ENCODE data around the gene RRP12.

DNA sequence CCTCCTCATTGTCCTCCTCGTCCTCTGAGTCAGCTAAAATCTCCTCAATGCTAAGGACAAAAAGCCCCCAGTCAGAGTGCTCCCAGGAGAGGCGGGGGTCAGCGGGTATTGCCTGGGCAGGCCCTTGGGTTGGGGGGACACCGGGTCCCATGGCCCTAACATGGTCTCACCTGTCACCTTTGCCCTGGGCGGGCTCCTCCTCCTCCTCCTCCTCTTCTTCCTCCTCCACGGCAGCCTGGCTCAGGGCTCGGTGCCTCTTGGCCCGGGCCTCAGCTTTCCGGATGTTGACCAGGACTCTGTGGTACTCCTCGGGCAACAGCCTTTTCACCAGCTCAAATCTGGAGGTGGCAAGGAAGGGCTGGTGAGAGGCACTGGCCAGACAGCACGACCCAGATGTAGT, 34.6 kb downstream of the RRP12 start:
- TF ChIP-seq FOXP2 (optimal IDR thresholded peaks at IDR 0.05; ENCODE audit: borderline replicate concordance, extremely low read depth, extremely low read length, insufficient read depth) (no peak), POLR2AphosphoS5 (IDR thresholded peaks at IDR 0.05; ENCODE audit: low read depth, low read length) (no peak), SIN3A (IDR thresholded peaks at IDR 0.05; ENCODE audit: borderline replicate concordance, insufficient read depth, low read length) (no peak), TAF1 (IDR thresholded peaks at IDR 0.05; ENCODE audit: borderline replicate concordance, insufficient read depth, low read length) (no peak)
- TF ChIP-seq, protein P1, sequence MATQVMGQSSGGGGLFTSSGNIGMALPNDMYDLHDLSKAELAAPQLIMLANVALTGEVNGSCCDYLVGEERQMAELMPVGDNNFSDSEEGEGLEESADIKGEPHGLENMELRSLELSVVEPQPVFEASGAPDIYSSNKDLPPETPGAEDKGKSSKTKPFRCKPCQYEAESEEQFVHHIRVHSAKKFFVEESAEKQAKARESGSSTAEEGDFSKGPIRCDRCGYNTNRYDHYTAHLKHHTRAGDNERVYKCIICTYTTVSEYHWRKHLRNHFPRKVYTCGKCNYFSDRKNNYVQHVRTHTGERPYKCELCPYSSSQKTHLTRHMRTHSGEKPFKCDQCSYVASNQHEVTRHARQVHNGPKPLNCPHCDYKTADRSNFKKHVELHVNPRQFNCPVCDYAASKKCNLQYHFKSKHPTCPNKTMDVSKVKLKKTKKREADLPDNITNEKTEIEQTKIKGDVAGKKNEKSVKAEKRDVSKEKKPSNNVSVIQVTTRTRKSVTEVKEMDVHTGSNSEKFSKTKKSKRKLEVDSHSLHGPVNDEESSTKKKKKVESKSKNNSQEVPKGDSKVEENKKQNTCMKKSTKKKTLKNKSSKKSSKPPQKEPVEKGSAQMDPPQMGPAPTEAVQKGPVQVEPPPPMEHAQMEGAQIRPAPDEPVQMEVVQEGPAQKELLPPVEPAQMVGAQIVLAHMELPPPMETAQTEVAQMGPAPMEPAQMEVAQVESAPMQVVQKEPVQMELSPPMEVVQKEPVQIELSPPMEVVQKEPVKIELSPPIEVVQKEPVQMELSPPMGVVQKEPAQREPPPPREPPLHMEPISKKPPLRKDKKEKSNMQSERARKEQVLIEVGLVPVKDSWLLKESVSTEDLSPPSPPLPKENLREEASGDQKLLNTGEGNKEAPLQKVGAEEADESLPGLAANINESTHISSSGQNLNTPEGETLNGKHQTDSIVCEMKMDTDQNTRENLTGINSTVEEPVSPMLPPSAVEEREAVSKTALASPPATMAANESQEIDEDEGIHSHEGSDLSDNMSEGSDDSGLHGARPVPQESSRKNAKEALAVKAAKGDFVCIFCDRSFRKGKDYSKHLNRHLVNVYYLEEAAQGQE (IDR thresholded peaks at IDR 0.05; ENCODE audit: insufficient read depth in 1 of 2, low read depth in 2 of 2, low read length in 2 of 2): no peak
